Stimulated activated CD4-positive, alpha-beta T cell treated with anti-CD3 and anti-CD28 coated beads, Interleukin-4, amount 100 ng/mL, for 24 hours (primary cell): ENCODE measurements around the gene LAMA5.

Experiments
- DNase-seq: peaks from one replicate; pipeline ENCODE4 v3.0.0-alpha.2; 2020

LAMA5 gene

GRCh38 chr20:62404761-62405107 lies 37.6 kb upstream of the LAMA5 start:
- DNase-seq: no peak

GRCh38 chr20:62404112-62404665 lies 37.1 kb upstream of the LAMA5 start:
- DNase-seq: no peak

GRCh38 chr20:62403331-62403730 lies 36.2 kb upstream of the LAMA5 start:
- no peak for DNase-seq

- no peak for DNase-seq
Measured at GRCh38 chr20:62402456-62403150, 35.5 kb upstream of the LAMA5 start.

GRCh38 chr20:62401331-62401779 lies 34.2 kb upstream of the LAMA5 start:
- DNase-seq: no peak

GRCh38 chr20:62400541-62400940 lies 33.4 kb upstream of the LAMA5 start:
- no peak for DNase-seq

- no peak for DNase-seq
Measured at GRCh38 chr20:62400021-62400420, 32.9 kb upstream of the LAMA5 start.

- no peak for DNase-seq
Measured at GRCh38 chr20:62398120-62398821, 31.2 kb upstream of the LAMA5 start.

GRCh38 chr20:62396367-62397239 lies 29.5 kb upstream of the LAMA5 start:
- no peak for DNase-seq

- DNase-seq: no peak
Measured at GRCh38 chr20:62395311-62396242, 28.5 kb upstream of the LAMA5 start.

- DNase-seq: no peak
Measured at GRCh38 chr20:62394248-62395245, 27.4 kb upstream of the LAMA5 start.

- DNase-seq: no peak
Measured at GRCh38 chr20:62393830-62394229, 26.7 kb upstream of the LAMA5 start.

GRCh38 chr20:62393335-62393665 lies 26.2 kb upstream of the LAMA5 start:
- no peak for DNase-seq

GRCh38 chr20:62392621-62393334 lies 25.7 kb upstream of the LAMA5 start:
- no peak for DNase-seq

GRCh38 chr20:62392077-62392418 lies 24.9 kb upstream of the LAMA5 start:
- DNase-seq: no peak

- no peak for DNase-seq
Measured at GRCh38 chr20:62391165-62392076, 24.3 kb upstream of the LAMA5 start.

- DNase-seq: no peak
Measured at GRCh38 chr20:62390317-62391164, 23.4 kb upstream of the LAMA5 start.

GRCh38 chr20:62389601-62390087 lies 22.5 kb upstream of the LAMA5 start:
- no peak for DNase-seq
